Measurements from ENCODE around the gene CRNN. TPM values are rescaled to one million over a fixed set of nuclear protein-coding genes. Genes with fewer than 3 reads are reported as not detected.

Gene CRNN
- total RNA-seq, 8 experiments from 2014 or later, result 0.17 to 0.62 (median 0.35) TPM; not detected in 4

DNA sequence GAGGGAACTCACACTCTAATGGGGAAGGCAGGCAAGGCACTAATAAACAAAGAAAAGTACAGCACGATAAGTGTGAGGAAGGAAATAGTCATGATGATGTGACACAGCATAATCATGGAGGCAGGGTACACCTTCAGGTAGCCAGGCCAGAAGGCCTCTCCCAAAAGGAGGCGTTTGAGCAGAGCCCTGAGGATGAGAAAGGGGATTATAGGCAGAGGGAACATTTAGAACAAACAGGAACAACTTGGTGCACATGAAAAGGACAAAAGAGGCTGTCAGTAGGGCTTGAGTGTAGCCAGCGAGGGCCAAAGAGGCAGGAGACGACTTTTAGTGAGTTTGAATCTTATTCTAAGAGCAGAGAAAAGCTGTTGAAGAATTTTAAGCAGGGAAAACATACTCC, 33.4 kb upstream of the CRNN start:
- Histone ChIP-seq H3K4me3 (no peak overlapping the region), H3K27ac (no peak overlapping the region), H3K4me1 (replicated peaks in 1 of 2) (no peaks in the 10 kb centered on the region)
- in situ Hi-C loops (cut with MboI; ENCODE audit: low pct_unique_long_range_greater_than_20kb in 2 of 9, low sequenced_read_pairs in 9 of 9, unreplicated experiment in 9 of 9), result no loop called here
- ATAC-seq (replicated peaks in 6 of 8), result no peak
- 6 to 55% (median 34%) methylated on average over 1 to 4 of the region's 4 CpGs; no CpG with 5 or more reads in 2 of the 10 experiments for WGBS, 10 experiments

DNA sequence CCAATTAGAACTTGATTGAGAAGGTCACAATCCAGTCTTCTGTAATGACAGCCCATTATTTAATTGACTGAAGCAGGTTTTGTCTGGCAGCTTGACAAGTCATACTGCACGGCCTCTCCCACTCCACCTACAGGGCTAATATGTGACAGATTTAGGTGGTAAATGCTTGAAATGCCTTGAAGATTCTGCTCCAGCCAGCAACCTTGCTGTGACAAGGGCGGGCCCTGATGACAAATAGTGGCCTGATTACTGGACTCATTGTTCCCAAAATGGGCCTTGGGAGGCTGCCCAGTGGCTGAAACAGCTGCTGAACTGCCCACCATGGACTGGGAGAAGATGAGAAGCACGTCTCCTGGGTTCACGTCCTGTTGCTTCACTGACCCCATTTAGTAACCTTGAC, 30.0 kb upstream of the CRNN start:
- in situ Hi-C loops (cut with MboI; ENCODE audit: low pct_unique_long_range_greater_than_20kb in 2 of 9, low sequenced_read_pairs in 9 of 9, unreplicated experiment in 9 of 9), result loop anchor here in 1 of 9 experiments (5.0 kb wide), 1 partner anchor 252 kb away; no protein-coding TSS in a partner anchor
- 0 to 65% (median 37%) methylated on average over 1 to 4 of the region's 4 CpGs; no CpG with 5 or more reads in 1 of the 10 experiments for WGBS, 10 experiments
- Histone ChIP-seq H3K4me3 (no peak overlapping the region), H3K27ac (no peak overlapping the region), H3K4me1 (replicated peaks in 1 of 2) (no peaks in the 10 kb centered on the region)
- no peak for ATAC-seq (replicated peaks in 6 of 8)

DNA sequence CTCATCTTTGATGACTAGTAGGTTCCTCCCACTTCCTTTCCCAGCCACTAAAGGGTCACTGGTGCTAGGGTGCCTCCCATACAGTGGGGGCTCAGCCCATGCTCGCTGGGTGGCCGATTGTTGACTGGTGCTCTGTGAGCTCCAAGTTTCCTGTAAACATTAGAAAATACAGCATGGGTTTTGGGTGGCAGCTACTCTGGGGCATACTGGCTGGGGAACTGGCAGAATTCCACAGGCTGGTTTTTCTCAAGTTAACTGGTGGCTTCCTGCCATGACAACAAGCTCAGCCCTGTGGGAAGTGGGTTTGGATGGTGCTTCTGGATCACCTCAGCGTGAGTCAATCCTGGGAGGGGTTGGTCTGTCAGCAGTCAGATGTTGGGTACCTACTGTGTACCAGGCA, 28.7 kb upstream of the CRNN start:
- Histone ChIP-seq H3K4me1 (replicated peaks in 1 of 2) (no peaks in the 10 kb centered on the region), H3K4me3 (no peak overlapping the region), H3K27ac (no peak overlapping the region)
- ATAC-seq (replicated peaks in 6 of 8), result peak in 2 of 8 experiments; percentile 16 to 51
- in situ Hi-C loops (cut with MboI; ENCODE audit: low pct_unique_long_range_greater_than_20kb in 2 of 9, low sequenced_read_pairs in 9 of 9, unreplicated experiment in 9 of 9), result loop anchor here in 1 of 9 experiments (5.0 kb wide), 1 partner anchor 250 kb away; no protein-coding TSS in a partner anchor
- 11 to 92% (median 31%) methylated on average over 1 to 3 of the region's 3 CpGs; no CpG with 5 or more reads in 4 of the 10 experiments for WGBS, 10 experiments

DNA sequence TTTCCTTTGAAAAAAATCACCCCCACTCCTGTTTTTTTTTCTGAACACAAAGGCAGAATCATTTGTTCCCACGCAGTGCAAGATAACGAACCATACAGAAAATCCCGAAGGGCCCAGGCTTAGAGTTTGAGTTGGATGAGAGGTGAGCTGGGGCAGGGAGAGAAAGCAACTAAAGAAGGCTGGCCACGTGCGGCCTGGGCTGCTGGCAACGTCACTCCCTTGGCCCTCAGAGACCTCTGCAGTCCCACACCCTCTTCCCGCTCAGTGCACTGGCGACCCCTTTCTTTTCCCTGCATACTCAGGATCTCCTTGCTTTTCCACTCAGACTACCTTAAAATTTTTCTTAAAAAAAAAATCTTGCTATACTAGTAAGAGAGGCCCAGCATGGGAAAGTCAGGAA, 28.2 kb upstream of the CRNN start:
- in situ Hi-C loops (cut with MboI; ENCODE audit: low pct_unique_long_range_greater_than_20kb in 2 of 9, low sequenced_read_pairs in 9 of 9, unreplicated experiment in 9 of 9), result loop anchor here in 1 of 9 experiments (5.0 kb wide), 1 partner anchor 250 kb away; no protein-coding TSS in a partner anchor
- 20 to 75% (median 59%) methylated on average over 1 to 8 of the region's 8 CpGs; no CpG with 5 or more reads in 1 of the 10 experiments for WGBS, 10 experiments
- Histone ChIP-seq H3K4me3 (no peak overlapping the region), H3K4me1 (replicated peaks in 1 of 2) (no peaks in the 10 kb centered on the region), H3K27ac (no peak overlapping the region)
- ATAC-seq (replicated peaks in 6 of 8), result peak in 2 of 8 experiments; percentile 23 to 34

DNA sequence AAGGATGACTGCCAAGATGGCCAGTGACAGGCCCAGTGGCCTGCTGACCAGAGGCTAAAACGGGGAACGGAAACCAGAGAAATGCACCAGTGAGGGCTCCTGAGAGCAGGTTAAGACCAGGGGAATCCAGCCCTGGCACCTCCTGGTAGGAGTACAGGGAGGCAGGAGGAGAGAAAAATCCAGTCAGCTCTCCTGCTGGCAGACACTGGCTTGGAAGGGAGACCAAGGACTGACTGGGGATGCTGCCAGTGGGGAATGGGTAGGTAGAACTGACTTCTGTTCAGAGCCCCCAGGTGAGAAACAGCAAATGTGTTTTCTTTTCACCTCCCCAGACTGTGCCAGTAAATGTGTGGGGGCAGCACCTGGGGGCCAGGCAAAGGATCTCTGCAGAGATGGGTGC, 27.7 kb upstream of the CRNN start:
- Histone ChIP-seq H3K4me1 (replicated peaks in 1 of 2) (no peaks in the 10 kb centered on the region), H3K27ac (no peak overlapping the region), H3K4me3 (no peak overlapping the region)
- no peak for ATAC-seq (replicated peaks in 6 of 8)
- in situ Hi-C loops (cut with MboI; ENCODE audit: low pct_unique_long_range_greater_than_20kb in 2 of 9, low sequenced_read_pairs in 9 of 9, unreplicated experiment in 9 of 9), result loop anchor here in 1 of 9 experiments (5.0 kb wide), 1 partner anchor 249 kb away; no protein-coding TSS in a partner anchor
- 44 to 100% (median 84%) methylated on average over 2 of the region's 2 CpGs; no CpG with 5 or more reads in 5 of the 10 experiments for WGBS, 10 experiments

DNA sequence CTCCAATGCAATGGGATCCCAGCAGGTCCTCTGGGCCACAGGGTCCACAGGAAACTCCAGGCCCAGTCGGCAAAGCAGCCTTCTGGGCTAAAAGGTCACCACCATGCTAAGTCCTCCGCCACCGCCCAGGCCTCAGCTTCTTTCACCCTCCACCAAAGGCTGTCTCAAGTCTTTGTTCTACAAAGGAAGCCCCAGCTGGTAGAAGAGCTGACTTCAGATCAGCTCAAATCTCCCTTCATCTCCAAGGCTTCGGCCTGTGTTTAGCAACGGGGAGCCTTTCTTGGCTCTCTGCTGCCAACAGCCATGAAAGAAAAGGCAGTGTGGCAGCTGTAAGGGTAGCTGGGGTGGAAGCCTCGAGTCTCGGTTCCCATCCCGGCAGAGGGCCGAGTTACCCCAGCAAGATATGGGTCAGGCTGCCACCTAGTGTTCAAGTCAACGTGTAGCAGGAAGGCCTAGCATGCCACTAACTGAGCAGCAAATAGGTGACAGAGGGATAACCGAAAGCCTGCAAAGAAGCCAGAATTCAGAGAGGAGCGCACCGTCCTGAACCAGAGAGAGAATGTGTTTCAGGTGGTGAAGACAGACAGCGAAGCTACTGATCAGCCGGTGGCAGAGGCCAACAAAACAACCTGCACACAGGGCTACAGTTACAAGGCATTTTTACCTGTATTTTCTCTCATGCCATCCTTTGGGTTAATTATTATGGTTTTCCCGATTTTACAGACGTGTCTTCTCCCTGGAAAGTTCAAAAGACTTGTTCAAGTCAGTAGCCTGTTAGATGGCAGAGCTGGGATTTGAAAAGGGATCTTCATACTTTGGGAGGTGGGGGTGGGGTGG, 26.8 kb upstream of the CRNN start:
- in situ Hi-C loops (cut with MboI; ENCODE audit: low pct_unique_long_range_greater_than_20kb in 2 of 9, low sequenced_read_pairs in 9 of 9, unreplicated experiment in 9 of 9), result loop anchor here in 1 of 9 experiments (5.0 kb wide), 1 partner anchor 249 kb away; no protein-coding TSS in a partner anchor
- H3K27ac ChIP-seq, result no peak overlapping the region
- peak in 5 of 8 experiments; percentile 34 to 99 (median 77) for ATAC-seq (replicated peaks in 6 of 8)
- H3K4me1 ChIP-seq (replicated peaks in 1 of 2), result no peaks in the 10 kb centered on the region
- WGBS, 10 experiments, result 0 to 86% (median 27%) methylated on average over 1 to 15 of the region's 17 CpGs
- H3K4me3 ChIP-seq, result no peak overlapping the region

DNA sequence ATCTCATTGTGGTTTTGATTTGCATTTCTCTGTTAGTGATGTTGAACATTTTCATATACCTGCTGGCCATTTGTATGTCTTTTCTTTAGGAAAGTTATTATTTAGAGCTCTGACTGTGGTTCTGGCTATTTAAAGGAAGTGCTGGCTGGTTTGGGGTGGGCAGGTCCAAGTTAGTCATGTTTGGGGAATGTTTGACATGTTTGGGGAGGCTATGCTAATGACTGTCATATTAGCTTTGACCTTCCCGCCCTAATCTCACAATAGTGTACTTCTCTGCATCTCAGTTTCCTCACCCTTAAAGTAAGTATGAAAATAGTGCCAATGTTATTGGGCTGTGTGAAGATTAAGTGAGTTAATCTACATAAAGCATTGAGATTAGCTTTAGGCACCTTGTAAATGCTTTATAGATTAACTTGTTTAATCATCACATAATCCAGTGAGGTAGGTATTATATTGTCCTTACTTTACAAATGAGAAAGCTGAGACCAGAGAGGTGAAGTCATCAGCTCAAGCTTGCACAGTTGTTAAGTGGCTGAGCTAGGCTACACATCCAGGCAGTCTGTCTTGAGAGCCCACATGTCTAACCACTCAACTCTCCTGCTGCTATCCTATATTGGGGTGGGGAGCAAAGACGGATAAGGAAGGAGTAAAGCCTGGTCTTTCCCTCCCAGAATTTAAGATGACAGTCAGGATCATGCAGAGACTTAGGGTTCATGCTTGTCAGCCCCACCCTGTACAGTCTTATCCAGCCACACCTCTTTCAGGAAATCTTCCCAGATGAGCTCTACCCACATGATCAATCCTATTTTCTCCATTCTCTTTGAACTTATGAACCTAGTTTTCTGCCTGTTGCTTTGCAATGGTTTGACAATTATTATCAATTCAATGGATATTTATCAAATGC, 22.8 kb upstream of the CRNN start:
- 0 to 58% (median 10%) methylated on average over 1 to 2 of the region's 2 CpGs; no CpG with 5 or more reads in 1 of the 10 experiments for WGBS, 10 experiments
- Histone ChIP-seq H3K4me1 (replicated peaks in 1 of 2) (no peaks in the 10 kb centered on the region), H3K27ac (no peak overlapping the region), H3K4me3 (no peak overlapping the region)
- peak in 3 of 8 experiments; percentile 37 to 78 (median 77) for ATAC-seq (replicated peaks in 6 of 8)
- in situ Hi-C loops (cut with MboI; ENCODE audit: low pct_unique_long_range_greater_than_20kb in 2 of 9, low sequenced_read_pairs in 9 of 9, unreplicated experiment in 9 of 9), result no loop called here

DNA sequence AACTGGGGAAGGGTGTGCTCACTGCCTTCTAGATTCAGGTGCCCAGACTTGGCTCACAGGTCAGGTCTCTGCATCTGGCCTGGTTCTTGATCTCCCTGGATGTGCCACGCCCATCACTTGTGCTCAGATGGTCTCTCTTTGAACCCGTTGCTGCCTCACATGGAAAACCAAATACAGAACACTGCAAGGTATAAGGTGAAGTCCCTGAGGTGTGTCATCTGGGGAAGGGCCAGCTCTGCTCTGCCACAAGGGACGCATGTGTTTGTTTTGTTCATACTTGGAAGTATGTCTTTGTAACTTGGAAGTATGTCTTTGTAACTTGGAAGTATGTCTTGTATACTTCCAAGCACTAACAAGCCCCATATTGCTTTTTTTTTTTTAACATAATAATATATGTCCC, 13.4 kb upstream of the CRNN start:
- in situ Hi-C loops (cut with MboI; ENCODE audit: low pct_unique_long_range_greater_than_20kb in 2 of 9, low sequenced_read_pairs in 9 of 9, unreplicated experiment in 9 of 9), result no loop called here
- Histone ChIP-seq H3K4me3 (no peak overlapping the region), H3K27ac (no peak overlapping the region), H3K4me1 (replicated peaks in 1 of 2) (no peaks in the 10 kb centered on the region)
- ATAC-seq (replicated peaks in 6 of 8), result no peak
- 0 to 44% (median 4%) methylated on average over 1 to 3 of the region's 3 CpGs; no CpG with 5 or more reads in 3 of the 10 experiments for WGBS, 10 experiments

DNA sequence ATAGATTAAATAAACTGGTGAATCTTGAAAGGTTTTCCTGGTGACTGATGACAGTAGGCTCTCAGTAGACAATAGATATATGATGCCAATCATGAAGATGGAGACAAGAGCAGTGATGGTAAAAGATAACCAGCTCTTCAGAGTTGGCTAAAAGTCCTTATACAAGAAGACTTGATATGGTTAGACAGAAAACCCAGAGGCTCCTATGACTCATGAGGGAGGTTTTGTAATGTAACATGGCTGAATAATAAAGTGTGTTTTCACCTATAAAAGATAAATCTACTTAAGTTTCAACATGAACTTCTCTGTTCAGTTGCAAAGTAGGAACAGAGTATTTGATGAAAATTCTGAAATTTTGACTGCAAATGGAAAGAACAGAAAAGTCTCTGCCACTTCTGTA, 12.7 kb upstream of the CRNN start:
- no peak overlapping the region for H3K4me3 ChIP-seq
- peak in 2 of 8 experiments; percentile 44 to 55 for ATAC-seq (replicated peaks in 6 of 8)
- in situ Hi-C loops (cut with MboI; ENCODE audit: low pct_unique_long_range_greater_than_20kb in 2 of 9, low sequenced_read_pairs in 9 of 9, unreplicated experiment in 9 of 9), result no loop called here

DNA sequence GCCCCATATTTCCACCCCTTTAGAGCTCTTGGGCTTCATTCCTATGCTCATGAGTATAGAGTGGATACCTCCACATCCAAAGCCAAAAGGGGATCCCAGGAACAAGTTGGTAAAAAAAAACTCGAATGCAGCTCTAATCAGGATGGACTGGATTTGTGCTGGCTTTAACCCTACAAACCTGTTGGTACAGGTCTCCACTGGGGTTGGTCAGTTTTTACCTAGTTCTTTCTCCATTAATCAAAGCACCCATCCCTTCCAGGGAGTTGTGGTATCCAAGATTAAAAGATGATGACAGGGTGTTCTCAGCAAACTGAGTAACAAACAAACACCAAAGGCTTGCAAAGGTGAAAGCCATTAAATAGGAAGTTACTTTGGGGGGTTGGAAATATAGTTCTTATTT, 5.9 kb upstream of the CRNN start:
- H3K4me1 ChIP-seq (replicated peaks in 1 of 2), result no peaks in the 10 kb centered on the region
- no peak overlapping the region for H3K27ac ChIP-seq
- in situ Hi-C loops (cut with MboI; ENCODE audit: low pct_unique_long_range_greater_than_20kb in 2 of 9, low sequenced_read_pairs in 9 of 9, unreplicated experiment in 9 of 9), result no loop called here
- ATAC-seq (replicated peaks in 6 of 8), result no peak
- 0 to 27% (median 0%) methylated on average over 1 of the region's 1 CpG; no CpG with 5 or more reads in 1 of the 10 experiments for WGBS, 10 experiments
- no peak overlapping the region for H3K4me3 ChIP-seq

More for the DNA sequence above, 12.7 kb upstream of the CRNN start:
- no peaks in the 10 kb centered on the region for H3K4me1 ChIP-seq (replicated peaks in 1 of 2)
- H3K27ac ChIP-seq, result no peak overlapping the region

DNA sequence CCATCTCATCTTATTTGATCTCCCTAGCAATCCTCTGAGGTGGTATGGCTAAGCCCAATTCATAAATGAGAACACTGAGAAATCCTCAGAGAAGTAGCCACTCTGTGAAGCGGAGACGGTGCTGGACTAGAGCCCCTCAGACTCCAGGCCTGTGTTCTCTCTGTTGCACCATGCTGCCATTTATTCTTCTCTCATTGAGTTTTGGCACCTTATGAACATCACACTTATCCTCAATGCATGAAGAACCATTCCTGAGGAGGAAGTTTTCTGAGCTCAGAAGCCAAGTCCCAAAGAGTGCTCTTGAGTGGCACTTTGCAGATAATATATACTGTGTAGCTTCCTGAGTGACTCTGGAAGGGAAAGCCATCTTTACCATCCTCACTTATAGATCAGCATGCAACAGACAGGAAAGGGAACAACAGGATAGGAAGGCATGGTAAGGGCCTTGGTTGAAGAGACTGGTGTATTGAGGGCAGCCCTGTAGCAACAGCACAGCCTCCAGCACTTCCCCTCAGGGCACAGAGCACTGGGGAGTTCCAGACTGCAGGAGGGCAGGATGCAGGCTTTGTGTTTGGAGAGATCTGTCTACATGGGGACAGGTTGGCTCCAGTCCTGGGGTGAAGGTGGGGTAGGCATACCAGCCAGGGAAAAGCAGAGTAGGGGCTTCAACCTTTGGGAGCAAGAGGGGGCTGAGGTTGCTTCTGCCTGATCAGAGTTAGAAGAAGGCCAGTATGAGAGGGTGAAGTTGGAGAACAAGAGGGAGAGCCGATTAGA, 1.6 kb upstream of the CRNN start:
- no peak overlapping the region for H3K4me3 ChIP-seq
- no peak for ATAC-seq (replicated peaks in 6 of 8)
- H3K4me1 ChIP-seq (replicated peaks in 1 of 2), result no peaks in the 10 kb centered on the region
- H3K27ac ChIP-seq, result no peak overlapping the region
- in situ Hi-C loops (cut with MboI; ENCODE audit: low pct_unique_long_range_greater_than_20kb in 2 of 9, low sequenced_read_pairs in 9 of 9, unreplicated experiment in 9 of 9), result no loop called here
- 33 to 83% (median 69%) methylated on average over 1 to 3 of the region's 3 CpGs; no CpG with 5 or more reads in 2 of the 10 experiments for WGBS, 10 experiments

DNA sequence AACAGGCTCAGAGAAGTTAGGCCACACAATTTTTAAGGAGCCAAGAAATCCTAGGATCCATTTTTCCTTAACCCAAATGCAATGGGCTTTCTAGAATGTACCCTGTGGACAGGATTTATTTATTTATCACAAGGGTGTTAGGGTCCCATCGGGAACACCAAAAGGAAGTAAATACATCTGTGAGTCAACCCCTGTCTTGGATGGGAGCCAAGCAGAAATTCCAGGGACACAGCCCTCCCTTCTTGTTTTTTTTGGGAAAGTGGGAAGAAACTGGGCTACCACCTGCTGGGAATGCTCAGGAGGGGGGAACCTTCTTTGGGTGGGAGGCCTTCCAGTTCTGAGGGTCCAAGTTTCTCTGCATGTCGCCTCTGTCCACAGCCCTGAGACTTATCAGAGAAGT, 1.3 kb downstream of the CRNN start:
- in situ Hi-C loops (cut with MboI; ENCODE audit: low pct_unique_long_range_greater_than_20kb in 2 of 9, low sequenced_read_pairs in 9 of 9, unreplicated experiment in 9 of 9), result no loop called here
- Histone ChIP-seq H3K4me3 (no peak overlapping the region), H3K4me1 (replicated peaks in 1 of 2) (no peaks in the 10 kb centered on the region), H3K27ac (no peak overlapping the region)
- no peak for ATAC-seq (replicated peaks in 6 of 8)
- WGBS, 10 experiments, result 0 to 87% (median 46%) methylated on average over 1 to 2 of the region's 2 CpGs; no CpG with 5 or more reads in 4 of the 10 experiments
